ENCODE data around the gene CASS4. TPM values are rescaled to one million over a fixed set of nuclear protein-coding genes. Genes with fewer than 3 reads are reported as not detected.
"Not testable (repeated sequence)": the region's sequence is repeated elsewhere in the genome, so short reads cannot be mapped to it uniquely, and the experiment has no call there.

The CASS4 gene
- total and polyA plus RNA-seq, 8 donors, result 14.4 to 28.1 (median 23.4) TPM

- intact Hi-C loops (cut with DNase I), result no loop called here
- Histone ChIP-seq H3K36me3 (peaks cover 0 to 22% of the 10 kb centered on the region in 2 donors), H3K27ac (no peak overlapping the region), H3K4me1 (peaks cover 0 to 4% of the 10 kb centered on the region in 2 donors), H3K27me3 (no peaks in the 10 kb centered on the region), H3K4me3 (no peak overlapping the region), H3K9me3 (no peaks in the 10 kb centered on the region)
- peak; percentile 84 for ATAC-seq
- TF ChIP-seq CTCF (IDR thresholded peaks at IDR 0.05), result no peak
- DNase-seq, result peak in 1 of 4 donors; percentile 35
These were observed 26.9 kb upstream of the CASS4 start for GRCh38 chr20:56385130-56385529.

- H3K36me3 ChIP-seq, result peaks cover 0 to 22% of the 10 kb centered on the region in 2 donors
- H3K9me3 ChIP-seq, result no peaks in the 10 kb centered on the region
- no peak overlapping the region for H3K4me3 ChIP-seq
- H3K27ac ChIP-seq, result no peak overlapping the region
- peaks cover 5 to 9% of the 10 kb centered on the region in 2 donors for H3K4me1 ChIP-seq
- intact Hi-C loops (cut with DNase I), result no loop called here
- no peak for TF ChIP-seq CTCF (IDR thresholded peaks at IDR 0.05)
- DNase-seq (no peak), ATAC-seq (no peak)
- H3K27me3 ChIP-seq, result no peaks in the 10 kb centered on the region
These were observed 25.8 kb upstream of the CASS4 start for GRCh38 chr20:56386219-56386618.

GRCh38 chr20:56388882-56389281, 23.2 kb upstream of the CASS4 start:
- H3K36me3 ChIP-seq, result peaks cover 0 to 22% of the 10 kb centered on the region in 2 donors
- no peaks in the 10 kb centered on the region for H3K27me3 ChIP-seq
- intact Hi-C loops (cut with DNase I), result no loop called here
- no peak overlapping the region for H3K4me3 ChIP-seq
- no peak for DNase-seq
- ATAC-seq, result no peak
- no peak overlapping the region for H3K27ac ChIP-seq
- no peaks in the 10 kb centered on the region for H3K9me3 ChIP-seq
- TF ChIP-seq CTCF (IDR thresholded peaks at IDR 0.05), result no peak
- peaks cover 15 to 23% of the 10 kb centered on the region in 2 donors for H3K4me1 ChIP-seq

GRCh38 chr20:56389807-56390206, 22.3 kb upstream of the CASS4 start:
- intact Hi-C loops (cut with DNase I), result loop anchor here in 1 of 2 donors (10.0 kb wide), 1 partner anchor 65 kb away; no protein-coding TSS in a partner anchor
- DNase-seq, result no peak
- ATAC-seq, result no peak
- no peak for TF ChIP-seq CTCF (IDR thresholded peaks at IDR 0.05)
- Histone ChIP-seq H3K4me1 (peaks cover 16 to 32% of the 10 kb centered on the region in 2 donors), H3K36me3 (peaks cover 0 to 18% of the 10 kb centered on the region in 2 donors), H3K9me3 (no peaks in the 10 kb centered on the region), H3K27me3 (no peaks in the 10 kb centered on the region), H3K27ac (no peak overlapping the region), H3K4me3 (no peak overlapping the region)

GRCh38 chr20:56390396-56390795, 21.7 kb upstream of the CASS4 start:
- not testable (repeated sequence) for H3K4me3 ChIP-seq, H3K9me3 ChIP-seq, DNase-seq, H3K27me3 ChIP-seq, ATAC-seq, H3K27ac ChIP-seq
- Histone ChIP-seq H3K4me1 (peaks cover 14 to 32% of the 10 kb centered on the region in 2 donors), H3K36me3 (peaks cover 0 to 19% of the 10 kb centered on the region in 2 donors)
- intact Hi-C loops (cut with DNase I), result loop anchor here in 1 of 2 donors (10.0 kb wide), 1 partner anchor 64 kb away; no protein-coding TSS in a partner anchor

GRCh38 chr20:56391037-56391436, 21.0 kb upstream of the CASS4 start:
- H3K9me3 ChIP-seq, result no peaks in the 10 kb centered on the region
- H3K27me3 ChIP-seq, result no peaks in the 10 kb centered on the region
- ATAC-seq (no peak), DNase-seq (no peak)
- peaks cover 14 to 32% of the 10 kb centered on the region in 2 donors for H3K4me1 ChIP-seq
- intact Hi-C loops (cut with DNase I), result loop anchor here in 1 of 2 donors (10.0 kb wide), 1 partner anchor 64 kb away; no protein-coding TSS in a partner anchor
- no peak for TF ChIP-seq CTCF (IDR thresholded peaks at IDR 0.05)
- no peak overlapping the region for H3K27ac ChIP-seq
- peak overlapping the region; percentile 78 to 87 for H3K4me3 ChIP-seq
- H3K36me3 ChIP-seq, result peaks cover 0 to 19% of the 10 kb centered on the region in 2 donors
